PC-3 (cell line): ENCODE measurements around the gene GPC5.

Experiments
- EZH2 ChIP-seq: fragments of 300-600 bp; sonication (generic); IDR thresholded peaks from one replicate; pipeline ENCODE4 v1.6.1; 2017; ENCODE audit warnings: antibody characterized with exemption, mild to moderate bottlenecking, low read length; ENCODE audit not compliant: unreplicated experiment
- EZH2phosphoT487 ChIP-seq: fragments of 300-600 bp; sonication (generic); IDR thresholded peaks from 2 replicates; pipeline ENCODE4 v1.6.1; 2018; ENCODE audit warnings: mild to moderate bottlenecking, antibody characterized with exemption, low read length, borderline replicate concordance

- TF ChIP-seq EZH2 (no peak), EZH2phosphoT487 (no peak)
Observed at GRCh38 chr13:92218615-92219014, 820.2 kb downstream of the GPC5 start.
